GM12872 (cell line): ENCODE measurements around the gene NUF2.

Source experiments
- CTCF ChIP-seq: IDR thresholded peaks from 3 replicates; pipeline ENCODE4 v1.5.1; 2011; ENCODE audit warnings: low read depth, mild to moderate bottlenecking, low read length, moderate library complexity; ENCODE audit not compliant: insufficient read depth

NUF2 gene

DNA sequence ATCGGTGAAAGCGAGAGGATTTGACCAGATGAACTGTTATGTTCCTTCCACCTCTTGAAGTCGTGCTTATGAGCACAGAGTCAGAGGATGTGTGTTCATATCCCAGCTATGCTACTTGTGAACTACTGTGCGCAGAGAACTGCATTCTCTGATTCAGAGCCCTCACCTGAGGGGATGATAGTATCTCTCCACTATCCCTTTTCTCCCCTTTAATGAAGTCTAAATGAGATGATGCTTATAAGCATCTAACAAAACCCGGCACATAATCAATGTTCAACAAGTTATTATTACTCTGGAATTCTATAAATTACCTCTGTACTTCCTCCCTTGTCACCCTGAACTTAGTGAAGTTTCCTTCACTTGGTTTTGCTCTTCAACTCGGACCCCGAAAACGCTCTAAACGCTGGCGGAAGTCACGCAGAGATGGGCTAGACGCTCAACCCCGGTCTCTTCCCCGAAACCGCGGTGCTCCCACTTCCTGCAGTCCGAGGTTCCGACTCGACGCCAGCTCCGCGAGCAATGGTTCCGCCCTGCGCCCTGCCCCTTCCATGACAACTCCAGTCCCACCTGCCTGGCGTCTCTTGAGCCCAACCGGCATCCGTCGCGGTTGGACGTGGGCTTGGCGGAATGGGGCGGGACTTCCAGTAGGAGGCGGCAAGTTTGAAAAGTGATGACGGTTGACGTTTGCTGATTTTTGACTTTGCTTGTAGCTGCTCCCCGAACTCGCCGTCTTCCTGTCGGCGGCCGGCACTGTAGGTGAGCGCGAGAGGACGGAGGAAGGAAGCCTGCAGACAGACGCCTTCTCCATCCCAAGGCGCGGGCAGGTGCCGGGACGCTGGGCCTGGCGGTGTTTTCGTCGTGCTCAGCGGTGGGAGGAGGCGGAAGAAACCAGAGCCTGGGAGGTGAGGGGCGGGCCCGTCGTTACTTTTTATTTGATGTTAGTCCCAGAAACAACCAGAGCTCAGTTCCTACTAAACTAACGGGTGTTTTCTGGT lies at the start of gene NUF2:
NUF2 (plus strand) TSS at position 644 of the 995 bp plus-strand sequence. CDS start 4,098 bp downstream, outside the sequence.
- no peak for TF ChIP-seq CTCF

DNA sequence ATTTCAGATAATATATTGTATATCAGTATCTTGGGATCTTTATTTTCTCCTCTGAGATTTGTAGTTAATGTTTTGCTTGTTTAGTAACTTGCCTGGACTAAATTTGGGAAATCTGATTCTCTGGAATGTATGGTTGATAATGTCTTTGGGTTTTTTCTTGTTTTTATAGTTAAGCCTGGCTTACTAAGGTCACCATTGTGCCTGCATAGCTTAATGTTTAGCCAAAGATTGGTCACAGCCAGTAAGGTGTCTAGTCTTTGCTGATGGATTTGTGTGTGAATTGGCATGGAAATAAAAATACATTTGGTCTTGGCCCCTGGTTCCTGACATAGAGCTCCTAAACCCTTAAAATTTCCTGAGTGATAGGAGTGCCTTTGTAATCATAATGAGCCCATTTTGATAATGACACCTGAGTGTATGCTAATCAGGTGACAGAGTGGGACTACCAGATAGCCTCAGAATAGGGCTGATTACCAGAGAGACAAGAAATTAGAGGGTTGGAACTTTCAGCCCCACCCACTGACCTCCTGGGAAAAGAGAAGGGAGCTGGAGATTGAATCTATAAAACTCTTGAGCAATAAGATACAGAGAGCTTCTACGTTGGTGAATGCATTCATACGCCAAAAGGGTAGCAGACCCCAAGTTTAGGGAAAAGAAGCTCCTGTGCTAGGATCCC lies 47.9 kb upstream of the NUF2 start:
- TF ChIP-seq CTCF, result no peak

- no peak for TF ChIP-seq CTCF
Observed at GRCh38 chr1:163275222-163275621, 46.5 kb upstream of the NUF2 start.

- no peak for TF ChIP-seq CTCF
Observed at GRCh38 chr1:163278602-163279001, 43.2 kb upstream of the NUF2 start.

GRCh38 chr1:163290025-163290640 lies 31.6 kb upstream of the NUF2 start:
- TF ChIP-seq CTCF, result no peak

DNA sequence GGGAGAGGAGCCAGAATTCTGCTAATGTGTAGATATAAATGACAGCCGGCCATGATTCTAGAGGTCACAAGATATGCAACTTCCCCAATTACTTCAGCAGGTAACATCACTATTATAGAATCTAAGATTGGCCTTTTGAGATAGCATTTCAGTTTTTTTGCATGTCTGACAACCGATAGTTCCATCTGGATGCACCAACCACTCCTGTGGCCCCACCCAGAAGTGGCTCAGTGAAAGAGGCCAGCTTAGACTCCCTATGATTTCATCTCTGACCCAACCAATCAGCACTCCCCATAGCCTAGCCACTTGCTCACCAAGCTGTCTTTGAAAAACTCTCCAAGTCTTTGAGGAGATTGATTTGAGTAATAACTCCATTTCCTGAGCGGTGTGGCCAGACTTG lies 30.3 kb upstream of the NUF2 start:
- no peak for TF ChIP-seq CTCF

DNA sequence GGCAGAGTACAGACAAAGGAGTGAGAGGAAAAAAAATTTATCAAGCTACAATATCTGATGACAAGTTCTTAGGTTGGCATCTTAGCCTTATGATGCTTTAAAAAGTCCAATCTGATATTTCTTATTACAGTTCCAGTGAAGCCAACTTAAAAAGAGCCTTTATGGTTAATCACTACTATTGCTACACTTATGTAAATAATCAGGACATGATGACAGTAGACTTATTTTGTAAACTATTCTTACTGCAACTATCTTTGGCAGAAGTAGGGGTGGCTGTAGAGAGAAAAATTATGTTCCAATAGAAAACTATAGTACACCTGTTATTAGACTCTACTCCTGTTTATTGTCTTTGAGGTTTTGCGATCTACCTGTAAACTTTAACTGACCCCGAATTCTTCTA lies 25.8 kb upstream of the NUF2 start:
- TF ChIP-seq CTCF, result no peak
